Cardiac muscle cell (in vitro differentiated cells and primary cell): ENCODE data around the gene STIL. TPM values are rescaled to one million over a fixed set of nuclear protein-coding genes. Genes with fewer than 3 reads are reported as not detected.

Experiments used
- DNase-seq, 2 donors: peaks; one replicate each; pipeline versions ENCODE4 v3.0.0 to v3.0.0-alpha.2; 2010 to 2017; ENCODE audit warnings: low read depth in 1 of 2, low spot score in 1 of 2
- H3K27ac ChIP-seq: fragments of 200-600 bp; sonication (generic); 2 replicates; pipeline ENCODE4 v1.5.1; 2016
- H3K27me3 ChIP-seq: fragments of 200-600 bp; sonication (generic); 2 replicates; pipeline ENCODE4 v1.6.0; 2016; ENCODE audit warnings: control low read depth
- H3K36me3 ChIP-seq: fragments of 200-600 bp; sonication (generic); 2 replicates; pipeline ENCODE4 v1.5.1; 2016; ENCODE audit warnings: control low read depth
- H3K4me1 ChIP-seq: fragments of 200-600 bp; sonication (generic); 2 replicates; pipeline ENCODE4 v1.8.1; 2017; ENCODE audit warnings: low read depth, mild to moderate bottlenecking, mixed run types
- H3K4me3 ChIP-seq: fragments of 200-600 bp; sonication (generic); 2 replicates; pipeline ENCODE4 v1.5.1; 2016; ENCODE audit warnings: mild to moderate bottlenecking
- H3K9me3 ChIP-seq: fragments of 200-600 bp; sonication (generic); 2 replicates; pipeline ENCODE4 v1.5.1; 2017; ENCODE audit warnings: low read depth, mild to moderate bottlenecking, control low read depth
- CTCF ChIP-seq: IDR thresholded peaks from 2 replicates; pipeline ENCODE4 v1.5.1; 2012; ENCODE audit warnings: low read depth, mild to moderate bottlenecking, low read length
- polyA plus RNA-seq: library from polyadenylated mRNA; unstranded; fragments of >200 nt; fragmentation: Nextera tagmentation; extraction: Ambion mirVana; gene quantifications from 2 replicates; pipeline ENCODE4 v1.2.1, GENCODE V29; 2016
- total RNA-seq: library from RNA; depleted of rRNA; stranded (reverse); fragments of >200 nt; gene quantifications from 2 replicates; pipeline ENCODE4 v1.2.3, GENCODE V29; 2016

STIL gene
- total and polyA plus RNA-seq, 2 experiments from 2014 or later = 2.3 to 13.4 TPM

GRCh38 chr1:47211796-47212269 is 102.1 kb downstream of the STIL start:
- Histone ChIP-seq H3K4me1 (no peaks in the 10 kb centered on the region), H3K9me3 (no peaks in the 10 kb centered on the region), H3K36me3 (no peaks in the 10 kb centered on the region), H3K4me3 (no peak overlapping the region), H3K27me3 (peaks cover 27% of the 10 kb centered on the region), H3K27ac (no peak overlapping the region)
- DNase-seq = peak in 1 of 2 donors; percentile 80
- no peak for TF ChIP-seq CTCF

GRCh38 chr1:47210666-47211065 is 103.3 kb downstream of the STIL start:
- H3K27ac ChIP-seq = no peak overlapping the region
- no peaks in the 10 kb centered on the region for H3K9me3 ChIP-seq
- no peak for TF ChIP-seq CTCF
- no peak overlapping the region for H3K4me3 ChIP-seq
- no peak for DNase-seq
- H3K27me3 ChIP-seq = peaks cover 30% of the 10 kb centered on the region
- no peaks in the 10 kb centered on the region for H3K36me3 ChIP-seq
- no peaks in the 10 kb centered on the region for H3K4me1 ChIP-seq

- H3K4me3 ChIP-seq = no peak overlapping the region
- no peak for TF ChIP-seq CTCF
- peaks cover 34% of the 10 kb centered on the region for H3K27me3 ChIP-seq
These were observed 104.1 kb downstream of the STIL start for GRCh38 chr1:47209725-47210325.

GRCh38 chr1:47209091-47209490 is 104.9 kb downstream of the STIL start:
- no peaks in the 10 kb centered on the region for H3K9me3 ChIP-seq
- no peak for TF ChIP-seq CTCF
- no peaks in the 10 kb centered on the region for H3K36me3 ChIP-seq
- H3K4me3 ChIP-seq = no peak overlapping the region
- no peak for DNase-seq
- H3K27me3 ChIP-seq = peaks cover 38% of the 10 kb centered on the region
- H3K4me1 ChIP-seq = no peaks in the 10 kb centered on the region
- H3K27ac ChIP-seq = no peak overlapping the region

More at GRCh38 chr1:47209725-47210325, 104.1 kb downstream of the STIL start:
- DNase-seq = no peak
- Histone ChIP-seq H3K4me1 (no peaks in the 10 kb centered on the region), H3K27ac (no peak overlapping the region), H3K9me3 (no peaks in the 10 kb centered on the region), H3K36me3 (no peaks in the 10 kb centered on the region)

- no peak for TF ChIP-seq CTCF
- no peak overlapping the region for H3K27ac ChIP-seq
- H3K4me1 ChIP-seq = no peaks in the 10 kb centered on the region
- peaks cover 38% of the 10 kb centered on the region for H3K27me3 ChIP-seq
- DNase-seq = no peak
- H3K36me3 ChIP-seq = no peaks in the 10 kb centered on the region
- no peaks in the 10 kb centered on the region for H3K9me3 ChIP-seq
- no peak overlapping the region for H3K4me3 ChIP-seq
These were observed 105.5 kb downstream of the STIL start for GRCh38 chr1:47208374-47208850.
